Osteoblast (primary cell): ENCODE data around the gene KLHDC7B. TPM values are rescaled to one million over a fixed set of nuclear protein-coding genes. Genes with fewer than 3 reads are reported as not detected.
"Not testable (repeated sequence)": the region's sequence is repeated elsewhere in the genome, so short reads cannot be mapped to it uniquely, and the experiment has no call there.

Source experiments
- DNase-seq: peaks from one replicate; pipeline ENCODE4 v3.0.0; 2011; ENCODE audit warnings: low spot score, mixed read lengths; ENCODE audit not compliant: insufficient read length; ENCODE audit errors: missing footprints
- H2AFZ ChIP-seq: 2 replicates; pipeline ENCODE4 v1.6.0; 2011; ENCODE audit warnings: mild to moderate bottlenecking, low read length
- H3K27ac ChIP-seq: 2 replicates; pipeline ENCODE4 v1.5.1; 2011; ENCODE audit warnings: mild to moderate bottlenecking, low read depth, low read length, moderate library complexity
- H3K27me3 ChIP-seq: 2 replicates; pipeline ENCODE4 v1.6.0; 2012; ENCODE audit warnings: mild to moderate bottlenecking, control low read depth, inconsistent platforms, low read length, moderate library complexity; ENCODE audit not compliant: insufficient read depth
- H3K36me3 ChIP-seq: 2 replicates; pipeline ENCODE4 v1.5.1; 2011; ENCODE audit warnings: mild to moderate bottlenecking, low read length, control low read depth, moderate library complexity; ENCODE audit not compliant: insufficient read depth
- H3K4me1 ChIP-seq: 2 replicates; pipeline ENCODE4 v1.5.1; 2011; ENCODE audit warnings: mild to moderate bottlenecking, low read length, control low read depth, moderate library complexity; ENCODE audit not compliant: insufficient read depth
- H3K4me2 ChIP-seq: 2 replicates; pipeline ENCODE4 v1.6.0; 2011; ENCODE audit warnings: mild to moderate bottlenecking, low read length; ENCODE audit not compliant: insufficient read depth
- H3K4me3 ChIP-seq: fragments of 200-600 bp; sonication (generic); 3 replicates; pipeline ENCODE4 v1.5.1; 2012; ENCODE audit warnings: mild to moderate bottlenecking, low read length, inconsistent platforms; ENCODE audit not compliant: insufficient read depth
- H3K79me2 ChIP-seq: 2 replicates; pipeline ENCODE4 v1.6.0; 2012; ENCODE audit warnings: mild to moderate bottlenecking, low read length, control low read depth, inconsistent platforms; ENCODE audit not compliant: insufficient read depth
- H3K9me3 ChIP-seq: 2 replicates; pipeline ENCODE4 v1.5.1; 2011; ENCODE audit warnings: low read depth, low read length, control low read depth
- H4K20me1 ChIP-seq: 2 replicates; pipeline ENCODE4 v1.6.0; 2012; ENCODE audit warnings: mild to moderate bottlenecking, low read length, control low read depth; ENCODE audit not compliant: insufficient read depth
- CTCF ChIP-seq: IDR thresholded peaks from 2 replicates; pipeline ENCODE4 v1.5.1; 2011; ENCODE audit warnings: mild to moderate bottlenecking, low read depth, low read length, moderate library complexity; ENCODE audit errors: extremely low read depth
- total RNA-seq: library from RNA; depleted of rRNA; stranded (reverse); fragments of >200 nt; gene quantifications from 2 replicates; pipeline ENCODE4 v1.2.3, GENCODE V29; 2012

Gene KLHDC7B
- total RNA-seq, 1 donor: 0.72 TPM

GRCh38 chr22:50537765-50538164, 7.9 kb upstream of the KLHDC7B start:
- no peaks in the 10 kb centered on the region for H3K9me3 ChIP-seq
- peaks cover 27% of the 10 kb centered on the region for H3K4me1 ChIP-seq
- no peak overlapping the region for H3K4me2 ChIP-seq
- TF ChIP-seq CTCF: no peak
- H3K36me3 ChIP-seq: no peaks in the 10 kb centered on the region
- no peak overlapping the region for H3K4me3 ChIP-seq
- peak; percentile 42 for DNase-seq
- no peak overlapping the region for H3K27ac ChIP-seq
- H2AFZ ChIP-seq: no peak overlapping the region
- no peaks in the 10 kb centered on the region for H4K20me1 ChIP-seq
- H3K79me2 ChIP-seq: no peaks in the 10 kb centered on the region
- no peaks in the 10 kb centered on the region for H3K27me3 ChIP-seq

GRCh38 chr22:50540381-50540780, 5.3 kb upstream of the KLHDC7B start:
- no peaks in the 10 kb centered on the region for H3K9me3 ChIP-seq
- H3K27me3 ChIP-seq: peaks cover 10% of the 10 kb centered on the region
- DNase-seq: no peak
- no peaks in the 10 kb centered on the region for H3K79me2 ChIP-seq
- peak overlapping the region; percentile 96 for H3K27ac ChIP-seq
- no peaks in the 10 kb centered on the region for H4K20me1 ChIP-seq
- no peak overlapping the region for H2AFZ ChIP-seq
- no peak overlapping the region for H3K4me2 ChIP-seq
- H3K4me1 ChIP-seq: peaks cover 23% of the 10 kb centered on the region
- no peak overlapping the region for H3K4me3 ChIP-seq
- TF ChIP-seq CTCF: no peak
- H3K36me3 ChIP-seq: no peaks in the 10 kb centered on the region

- Histone ChIP-seq H3K27me3 (peaks cover 22% of the 10 kb centered on the region), H3K27ac (peak overlapping the region; percentile 17), H3K4me1 (peaks cover 23% of the 10 kb centered on the region)
- not testable (repeated sequence) for H4K20me1 ChIP-seq, H3K9me3 ChIP-seq, H3K4me2 ChIP-seq, H3K79me2 ChIP-seq, H3K4me3 ChIP-seq, H2AFZ ChIP-seq, H3K36me3 ChIP-seq
- peak; percentile 94 for DNase-seq
Observed at GRCh38 chr22:50541667-50542026, 4.1 kb upstream of the KLHDC7B start.

- TF ChIP-seq CTCF: no peak
- Histone ChIP-seq H3K4me1 (peaks cover 23% of the 10 kb centered on the region), H3K9me3 (no peaks in the 10 kb centered on the region), H3K4me3 (no peak overlapping the region), H3K4me2 (no peak overlapping the region), H3K36me3 (no peaks in the 10 kb centered on the region), H4K20me1 (no peaks in the 10 kb centered on the region), H2AFZ (no peak overlapping the region), H3K79me2 (no peaks in the 10 kb centered on the region), H3K27me3 (peaks cover 31% of the 10 kb centered on the region), H3K27ac (no peak overlapping the region)
- peak; percentile 88 for DNase-seq
Observed at GRCh38 chr22:50542416-50542927, 3.2 kb upstream of the KLHDC7B start.
